ENCODE data around the gene TAS2R30. TPM values are rescaled to one million over a fixed set of nuclear protein-coding genes. Genes with fewer than 3 reads are reported as not detected.

The TAS2R30 gene
- not detected in 2 replicates for total RNA-seq (2014; rRNA removed; shearing (Covaris generic); ENCODE audit: low replicate concordance)

GRCh38 chr12:11134305-11134704 lies at the start of gene TAS2R30:
Gene TAS2R30, minus strand, starts transcription at chr12:11134644. Its CDS starts 400 bp downstream, at chr12:11134244.
- Histone ChIP-seq H3K27me3 (no peaks in the 10 kb centered on the region), H3K4me3 (no peak within 1 kb of the TSS), H3K36me3 (no peaks in the 10 kb centered on the region; the same call in 1 of the 2 replicates), H3K9me3 (no peaks in the 10 kb centered on the region)
- no peak for DNase-seq

- Histone ChIP-seq H3K9me3 (no peaks in the 10 kb centered on the region), H3K36me3 (no peaks in the 10 kb centered on the region)
- DNase-seq = no peak
These were observed 48.6 kb upstream of the TAS2R30 start for GRCh38 chr12:11183011-11183410.

GRCh38 chr12:11182529-11182928 lies 48.1 kb upstream of the TAS2R30 start:
- Histone ChIP-seq H3K27me3 (peaks cover 6% of the 10 kb centered on the region), H3K36me3 (no peaks in the 10 kb centered on the region), H3K9me3 (no peaks in the 10 kb centered on the region), H3K4me3 (no peak overlapping the region)
- DNase-seq = no peak

More at GRCh38 chr12:11183011-11183410, 48.6 kb upstream of the TAS2R30 start:
- no peak overlapping the region for H3K4me3 ChIP-seq
- H3K27me3 ChIP-seq = peaks cover 6% of the 10 kb centered on the region

- no peak for DNase-seq
- H3K9me3 ChIP-seq = no peaks in the 10 kb centered on the region
- peaks cover 3% of the 10 kb centered on the region for H3K36me3 ChIP-seq
- no peaks in the 10 kb centered on the region for H3K27me3 ChIP-seq
- H3K4me3 ChIP-seq = no peak overlapping the region
These were observed 43.8 kb upstream of the TAS2R30 start for GRCh38 chr12:11178250-11178649.

GRCh38 chr12:11174022-11174421 lies 39.6 kb upstream of the TAS2R30 start:
- Histone ChIP-seq H3K36me3 (peaks cover 31% of the 10 kb centered on the region), H3K9me3 (no peaks in the 10 kb centered on the region), H3K4me3 (no peak overlapping the region), H3K27me3 (no peaks in the 10 kb centered on the region)
- DNase-seq = no peak

GRCh38 chr12:11171969-11172675 lies 37.7 kb upstream of the TAS2R30 start:
- H3K27me3 ChIP-seq = no peaks in the 10 kb centered on the region
- no peaks in the 10 kb centered on the region for H3K9me3 ChIP-seq
- no peak for DNase-seq
- H3K4me3 ChIP-seq = peak overlapping the region; percentile 90
- peaks cover 40% of the 10 kb centered on the region for H3K36me3 ChIP-seq

GRCh38 chr12:11171145-11171968 lies 36.9 kb upstream of the TAS2R30 start, which contains the start of gene SMIM10L1:
Gene SMIM10L1, plus strand, starts transcription at chr12:11171194. Its CDS starts 163 bp downstream, at chr12:11171357.
- peak; percentile 94 for DNase-seq
- peak within 1 kb of the TSS; percentile 90 for H3K4me3 ChIP-seq
- peaks cover 47% of the 10 kb centered on the region for H3K36me3 ChIP-seq
- no peaks in the 10 kb centered on the region for H3K9me3 ChIP-seq
- H3K27me3 ChIP-seq = no peaks in the 10 kb centered on the region

GRCh38 chr12:11170810-11171144 lies 36.3 kb upstream of the TAS2R30 start:
- Histone ChIP-seq H3K4me3 (peak overlapping the region; percentile 90), H3K9me3 (no peaks in the 10 kb centered on the region), H3K27me3 (no peaks in the 10 kb centered on the region), H3K36me3 (peaks cover 48% of the 10 kb centered on the region)
- no peak for DNase-seq

GRCh38 chr12:11166300-11166699 lies 31.9 kb upstream of the TAS2R30 start:
- H3K36me3 ChIP-seq = peaks cover 46% of the 10 kb centered on the region
- DNase-seq = no peak

GRCh38 chr12:11164384-11164783 lies 29.9 kb upstream of the TAS2R30 start:
- Histone ChIP-seq H3K36me3 (peaks cover 45% of the 10 kb centered on the region), H3K4me3 (no peak overlapping the region)
- DNase-seq = no peak

More at GRCh38 chr12:11166300-11166699, 31.9 kb upstream of the TAS2R30 start:
- H3K27me3 ChIP-seq = no peaks in the 10 kb centered on the region
- H3K4me3 ChIP-seq = no peak overlapping the region
- H3K9me3 ChIP-seq = no peaks in the 10 kb centered on the region

GRCh38 chr12:11162502-11162901 lies 28.1 kb upstream of the TAS2R30 start:
- DNase-seq = no peak
- Histone ChIP-seq H3K4me3 (no peak overlapping the region), H3K9me3 (0 out of 2 replicates have a peak, but pooled peaks cover 2% of the 10 kb centered on the region), H3K36me3 (peaks cover 42% of the 10 kb centered on the region), H3K27me3 (no peaks in the 10 kb centered on the region)

More at GRCh38 chr12:11164384-11164783, 29.9 kb upstream of the TAS2R30 start:
- no peaks in the 10 kb centered on the region for H3K9me3 ChIP-seq
- H3K27me3 ChIP-seq = no peaks in the 10 kb centered on the region

GRCh38 chr12:11158885-11159444 lies 24.5 kb upstream of the TAS2R30 start:
- Histone ChIP-seq H3K36me3 (peaks cover 25% of the 10 kb centered on the region), H3K4me3 (no peak overlapping the region), H3K9me3 (peaks cover 7% of the 10 kb centered on the region; the same call in 1 of the 2 replicates), H3K27me3 (no peaks in the 10 kb centered on the region)
- no peak for DNase-seq

- H3K4me3 ChIP-seq = no peak overlapping the region
- H3K9me3 ChIP-seq = peaks cover 7% of the 10 kb centered on the region; the same call in 1 of the 2 replicates
- H3K27me3 ChIP-seq = no peaks in the 10 kb centered on the region
- H3K36me3 ChIP-seq = peaks cover 16% of the 10 kb centered on the region
- no peak for DNase-seq
These were observed 20.0 kb upstream of the TAS2R30 start for GRCh38 chr12:11154400-11154925.

GRCh38 chr12:11152725-11153124 lies 18.3 kb upstream of the TAS2R30 start:
- Histone ChIP-seq H3K27me3 (no peaks in the 10 kb centered on the region), H3K4me3 (no peak overlapping the region), H3K9me3 (peaks cover 5% of the 10 kb centered on the region; the same call in 1 of the 2 replicates), H3K36me3 (peaks cover 9% of the 10 kb centered on the region)
- DNase-seq = no peak

GRCh38 chr12:11150832-11151231 lies 16.4 kb upstream of the TAS2R30 start:
- no peak for DNase-seq
- Histone ChIP-seq H3K36me3 (peaks cover 4% of the 10 kb centered on the region), H3K9me3 (no peaks in the 10 kb centered on the region; the same call in 1 of the 2 replicates), H3K27me3 (no peaks in the 10 kb centered on the region), H3K4me3 (no peak overlapping the region)

- peaks cover 4% of the 10 kb centered on the region for H3K36me3 ChIP-seq
- no peaks in the 10 kb centered on the region for H3K27me3 ChIP-seq
- H3K9me3 ChIP-seq = peaks cover 4% of the 10 kb centered on the region
- no peak for DNase-seq
- H3K4me3 ChIP-seq = no peak overlapping the region
These were observed 13.0 kb upstream of the TAS2R30 start for GRCh38 chr12:11147420-11147819.

- peaks cover 4% of the 10 kb centered on the region for H3K9me3 ChIP-seq
- H3K27me3 ChIP-seq = no peaks in the 10 kb centered on the region
- DNase-seq = no peak
- no peak overlapping the region for H3K4me3 ChIP-seq
- H3K36me3 ChIP-seq = peaks cover 13% of the 10 kb centered on the region
These were observed 9.9 kb upstream of the TAS2R30 start for GRCh38 chr12:11144297-11144696.

Measured in MG63 (cell line).